TTC549 (cell line): ENCODE data around the gene ACTG2.
"Not testable (repeated sequence)": the region's sequence is repeated elsewhere in the genome, so short reads cannot be mapped to it uniquely, and the experiment has no call there.

Experiments
- FAIRE-seq: peaks from 2 replicates; lab custom pipeline; 2012; peaks lifted over from hg19 to GRCh38; lab: Jason Lieb, UNC

The ACTG2 gene

DNA sequence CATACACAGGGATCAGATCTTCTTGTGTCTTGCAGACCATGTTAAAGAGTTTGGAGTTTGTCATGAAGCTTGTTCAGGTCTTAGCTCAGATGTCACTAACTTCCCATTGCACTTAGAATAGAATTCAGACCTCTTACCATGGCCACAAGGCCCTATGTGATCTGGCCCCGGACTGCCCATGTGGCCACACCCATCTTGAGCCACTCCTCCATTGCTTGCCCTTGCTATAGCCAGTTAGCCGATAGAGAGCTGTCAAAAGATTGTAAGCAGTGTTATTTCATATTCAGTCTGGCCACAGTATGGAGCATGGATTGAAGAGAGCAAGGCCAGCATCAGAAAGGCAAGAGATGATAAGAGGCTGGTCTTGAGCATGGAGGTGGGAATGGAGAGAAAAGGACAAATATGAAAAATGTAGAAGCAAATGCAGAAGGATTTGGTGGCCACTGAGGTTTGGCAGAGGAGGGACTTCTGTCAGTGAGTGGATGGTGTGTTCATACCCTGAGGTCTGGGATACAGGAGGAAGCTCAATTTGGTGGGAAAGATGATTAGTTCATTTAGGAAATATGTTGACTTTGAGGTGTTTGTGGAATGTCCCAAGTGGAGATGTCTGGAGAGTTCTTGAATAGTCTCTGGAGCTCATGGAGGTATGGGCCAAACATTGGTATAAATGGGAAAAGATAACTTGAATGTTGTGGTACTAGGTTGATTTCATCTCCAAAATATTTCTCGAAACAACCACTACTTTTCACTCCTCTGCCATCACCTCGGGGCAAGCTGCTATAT is 44.5 kb downstream of the ACTG2 start:
- FAIRE-seq = no peak

- FAIRE-seq = no peak
Measured at GRCh38 chr2:73937899-73938298, 45.1 kb downstream of the ACTG2 start.

DNA sequence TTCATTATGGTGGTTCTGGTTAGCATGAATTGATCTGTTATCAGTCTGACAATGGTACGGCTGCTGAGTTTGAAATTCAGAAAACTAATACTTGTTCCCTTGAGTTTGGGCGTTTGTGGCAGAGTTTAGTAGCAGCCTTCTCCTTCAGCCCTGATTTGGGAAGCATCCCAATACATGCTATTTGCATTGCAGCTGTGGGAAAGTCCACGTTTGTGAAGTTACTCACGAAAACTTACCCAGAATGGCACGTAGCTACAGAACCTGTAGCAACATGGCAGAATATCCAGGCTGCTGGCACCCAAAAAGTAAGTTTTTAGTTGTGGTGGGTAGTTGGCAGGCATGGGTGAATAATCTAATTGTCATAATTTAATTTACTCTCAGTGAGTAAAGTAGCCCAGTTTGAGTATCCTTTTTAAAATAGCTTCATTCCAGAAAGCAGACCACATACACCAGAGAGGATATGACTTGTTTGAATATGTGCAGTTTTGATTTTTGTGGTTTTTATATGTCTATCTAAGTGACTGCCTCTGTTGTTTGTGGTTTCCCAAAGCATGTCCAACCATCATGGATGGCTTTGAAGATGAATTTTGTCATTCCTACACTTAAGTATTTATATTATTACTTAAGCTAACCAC is 46.0 kb downstream of the ACTG2 start:
- no peak for FAIRE-seq

DNA sequence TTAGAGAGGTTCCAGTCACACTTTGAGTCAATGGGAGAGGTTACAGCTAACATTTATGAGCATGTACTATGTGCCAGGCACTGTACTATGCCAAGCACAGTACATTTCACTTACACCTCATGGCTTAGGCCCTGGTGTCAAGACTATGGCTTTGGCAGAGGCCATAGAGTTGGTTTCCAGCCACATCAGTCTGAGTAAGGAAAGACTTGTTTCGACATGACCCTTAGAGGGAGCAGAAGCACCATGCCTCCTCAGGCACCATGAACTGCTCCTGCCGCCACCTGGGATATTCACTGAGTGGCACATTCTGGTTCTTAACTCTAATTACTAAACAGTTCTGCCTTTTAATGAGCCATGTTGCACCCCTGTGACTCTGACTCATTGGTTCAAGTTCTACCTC is 46.6 kb downstream of the ACTG2 start:
- no peak for FAIRE-seq

DNA sequence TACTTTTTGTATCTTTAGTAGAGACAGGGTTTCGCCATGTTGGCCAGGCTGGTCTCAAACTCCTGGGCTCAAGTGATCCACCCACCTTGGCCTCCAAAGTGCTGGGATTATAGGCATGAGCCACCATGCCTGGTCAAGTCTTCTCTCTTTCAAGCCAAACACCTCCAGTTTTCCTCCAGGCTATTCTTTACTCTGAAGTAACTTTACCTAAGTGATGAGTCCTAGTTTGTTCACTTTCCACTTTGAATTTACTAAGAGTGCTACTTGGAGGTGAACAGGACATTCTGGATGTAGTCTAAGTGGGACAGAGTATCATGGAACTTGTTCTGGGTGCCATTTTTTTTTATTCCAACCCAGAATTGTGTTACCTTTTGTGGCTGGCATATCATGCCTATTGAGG is 47.3 kb downstream of the ACTG2 start:
- FAIRE-seq = not testable (repeated sequence)

DNA sequence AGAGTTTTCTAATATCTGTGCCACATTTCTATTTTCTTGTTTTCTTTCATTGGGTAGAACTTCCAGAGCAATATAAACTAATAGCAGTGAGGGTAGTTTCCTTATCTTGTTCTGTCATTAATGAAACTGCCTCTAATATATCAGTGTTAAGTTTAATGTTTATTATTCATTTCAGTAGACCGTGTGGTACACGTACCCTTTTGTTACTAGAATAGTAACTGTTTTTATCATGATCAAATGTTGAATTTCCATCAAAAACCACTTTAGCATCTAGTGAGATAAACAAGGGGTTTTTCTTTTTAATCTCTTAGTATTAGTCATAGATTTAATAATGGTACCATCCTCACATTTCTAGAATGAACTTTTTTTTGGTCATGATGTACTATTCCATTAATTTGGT is 49.9 kb downstream of the ACTG2 start:
- no peak for FAIRE-seq

- no peak for FAIRE-seq
Measured at GRCh38 chr2:73944714-73945113, 51.9 kb downstream of the ACTG2 start.

- FAIRE-seq = no peak
Measured at GRCh38 chr2:73946215-73946614, 53.4 kb downstream of the ACTG2 start.

DNA sequence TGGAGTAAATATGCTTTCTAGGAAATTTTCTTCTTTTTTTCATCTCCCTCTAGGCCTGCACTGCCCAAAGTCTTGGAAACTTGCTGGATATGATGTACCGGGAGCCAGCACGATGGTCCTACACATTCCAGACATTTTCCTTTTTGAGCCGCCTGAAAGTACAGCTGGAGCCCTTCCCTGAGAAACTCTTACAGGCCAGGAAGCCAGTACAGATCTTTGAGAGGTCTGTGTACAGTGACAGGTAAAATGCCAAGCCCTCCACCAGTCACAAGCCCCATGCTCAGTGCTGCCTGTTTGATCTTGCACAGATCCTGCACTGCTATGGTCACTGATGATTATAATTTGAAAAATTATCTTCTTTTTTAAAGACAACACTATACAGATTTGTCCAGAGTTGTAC is 53.9 kb downstream of the ACTG2 start:
- FAIRE-seq = no peak

- no peak for FAIRE-seq
Measured at GRCh38 chr2:73947412-73948018, 54.7 kb downstream of the ACTG2 start.

- no peak for FAIRE-seq
Measured at GRCh38 chr2:73949802-73950201, 57.0 kb downstream of the ACTG2 start.

DNA sequence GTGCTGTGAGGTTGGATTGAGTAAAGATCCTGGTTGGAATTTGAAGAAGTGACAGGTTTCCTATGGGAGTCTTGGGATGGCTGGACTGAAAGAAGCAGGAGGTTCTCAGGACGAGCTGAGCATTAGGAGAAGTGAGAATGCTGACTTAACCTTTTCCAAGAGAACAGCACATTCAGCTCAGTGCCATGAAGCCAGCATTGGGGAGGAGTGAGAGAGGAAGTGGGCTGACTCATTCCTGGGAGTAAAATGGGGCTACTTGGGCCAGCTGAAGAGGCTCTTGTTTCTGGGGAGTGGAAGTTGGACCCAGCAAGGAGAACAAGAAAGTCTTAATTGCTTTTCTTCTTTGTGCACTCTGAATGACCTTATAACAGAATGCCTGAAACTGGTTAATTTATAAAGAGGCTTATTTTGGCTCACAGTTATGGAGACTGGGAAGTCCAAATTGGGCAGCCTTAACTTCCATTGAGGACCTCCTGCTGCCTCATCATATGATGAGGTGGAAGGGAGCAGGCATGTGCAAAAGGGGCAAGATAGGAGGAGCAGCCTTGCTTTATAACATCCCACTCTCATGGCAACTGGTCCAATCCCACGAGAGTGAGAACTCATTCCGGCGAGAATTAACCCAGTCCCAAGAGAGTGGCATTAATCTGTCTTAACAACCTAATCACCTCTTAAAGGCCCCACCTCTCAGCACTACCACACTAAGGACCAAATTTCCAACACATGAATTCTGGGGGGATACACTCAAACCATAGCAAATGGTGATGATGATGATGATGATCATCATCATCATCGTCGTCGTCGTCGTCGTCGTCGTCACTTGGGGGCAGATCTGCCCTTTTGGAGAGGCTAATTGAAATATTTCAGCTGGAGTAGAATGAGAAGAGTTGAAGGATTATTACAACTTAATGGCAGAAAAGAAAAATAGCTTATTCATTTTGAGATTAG is 60.0 kb downstream of the ACTG2 start:
- FAIRE-seq = no peak

- no peak for FAIRE-seq
Measured at GRCh38 chr2:73956218-73956865, 63.5 kb downstream of the ACTG2 start.

GRCh38 chr2:73961274-73961673 is 68.5 kb downstream of the ACTG2 start:
- FAIRE-seq = no peak

GRCh38 chr2:73961823-73962615 is 69.2 kb downstream of the ACTG2 start:
- no peak for FAIRE-seq

- FAIRE-seq = no peak
Measured at GRCh38 chr2:73962798-73963197, 70.0 kb downstream of the ACTG2 start.

DNA sequence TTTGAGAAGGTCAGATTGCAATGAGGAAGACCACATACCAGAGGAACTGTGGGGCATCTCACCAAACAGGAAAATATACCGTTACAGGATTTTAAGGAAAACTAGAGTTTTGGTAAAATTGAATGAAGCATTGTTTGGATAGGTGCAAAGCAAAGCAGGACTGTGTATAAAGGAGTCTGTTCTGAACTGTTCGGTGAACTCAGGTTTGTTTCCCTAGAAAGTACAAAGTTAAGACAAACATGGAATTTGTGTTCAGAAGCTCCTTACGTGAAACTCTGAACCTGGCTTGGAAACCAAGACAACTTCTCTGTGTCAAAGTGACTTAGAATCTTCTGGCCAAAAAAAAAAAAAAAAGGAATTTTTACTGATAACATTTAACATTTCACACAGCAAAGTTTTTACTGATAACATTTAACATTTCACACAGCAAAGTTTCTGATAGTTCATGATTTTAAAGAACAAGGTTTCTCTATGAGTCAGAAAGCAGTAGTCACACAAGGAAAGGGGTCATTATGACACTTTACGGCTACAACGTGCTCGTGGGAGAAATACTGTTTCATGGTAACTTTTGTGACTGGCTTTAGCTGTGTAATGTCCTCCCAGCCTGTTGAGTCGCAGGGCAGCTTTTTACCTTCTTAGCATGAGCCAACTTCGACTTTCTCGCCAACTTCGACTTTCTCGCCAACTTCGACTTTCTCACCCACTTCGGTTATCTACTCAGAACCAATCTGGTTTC is 70.7 kb downstream of the ACTG2 start:
- no peak for FAIRE-seq

GRCh38 chr2:73964223-73964622 is 71.4 kb downstream of the ACTG2 start:
- no peak for FAIRE-seq

- no peak for FAIRE-seq
Measured at GRCh38 chr2:73965053-73965452, 72.2 kb downstream of the ACTG2 start.

GRCh38 chr2:73968357-73968937 is 75.6 kb downstream of the ACTG2 start:
- no peak for FAIRE-seq
